ENCODE measurements around the gene DUXA. TPM values are rescaled to one million over a fixed set of nuclear protein-coding genes. Genes with fewer than 3 reads are reported as not detected.
"Not testable (repeated sequence)": the region's sequence is repeated elsewhere in the genome, so short reads cannot be mapped to it uniquely, and the experiment has no call there.

Gene DUXA
- total RNA-seq, 4 donors from 2014 or later = not detected

DNA sequence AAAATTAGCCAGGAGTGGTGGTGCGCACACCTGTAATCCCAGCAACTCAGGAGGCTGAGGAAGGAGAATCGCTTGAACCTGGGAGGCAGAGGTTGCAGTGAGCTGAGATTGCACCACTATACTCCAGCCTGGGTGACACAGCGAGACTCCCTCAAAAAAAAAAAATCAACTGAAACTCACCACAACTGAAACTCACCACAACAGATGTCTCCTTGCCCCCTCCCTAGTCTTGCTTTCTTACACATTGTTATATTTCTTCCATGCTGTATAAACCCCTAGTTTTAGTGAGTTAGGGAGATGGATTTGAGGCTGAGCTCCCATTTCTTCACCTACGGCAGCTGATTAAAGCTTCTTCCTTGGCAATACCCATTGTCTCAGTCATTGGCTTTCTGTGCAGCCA lies 25.6 kb downstream of the DUXA start:
- 80 to 94% methylated on average over 1 to 4 of the region's 4 CpGs for WGBS, 2 donors (ENCODE audit: low coverage in 1 of 2)
- intact Hi-C loops (cut with DNase I; ENCODE audit: low total_unique reads) = no loop called here
- in situ Hi-C loops (cut with MboI; ENCODE audit: low pct_ligation_motif_present in 1 of 4, low pct_unique_long_range_greater_than_20kb in 1 of 4, low sequenced_read_pairs in 3 of 4) = no loop called here

DNA sequence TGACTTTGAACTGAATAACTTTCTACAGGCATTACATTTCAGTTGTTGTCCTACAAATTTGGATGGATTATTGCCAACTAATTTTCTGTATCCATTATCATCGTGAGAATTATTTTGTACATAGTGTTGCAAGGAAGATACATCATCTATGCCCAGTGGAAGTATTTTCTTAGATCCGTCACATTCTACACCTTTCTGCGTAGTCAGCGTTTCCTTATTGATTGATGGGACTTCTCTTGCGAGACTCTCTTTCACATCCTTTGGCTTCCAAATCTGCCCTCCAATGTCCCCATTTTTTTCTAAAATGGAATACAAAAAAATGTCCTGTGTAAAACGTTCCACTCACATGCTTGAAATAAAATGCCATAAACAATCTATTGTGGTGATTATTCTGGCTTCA lies 31.5 kb downstream of the DUXA start:
- in situ Hi-C loops (cut with MboI; ENCODE audit: low pct_ligation_motif_present in 1 of 4, low pct_unique_long_range_greater_than_20kb in 1 of 4, low sequenced_read_pairs in 3 of 4) = no loop called here
- Histone ChIP-seq H3K27ac (no peak overlapping the region), H3K4me1 (no peaks in the 10 kb centered on the region), H3K27me3 (no peaks in the 10 kb centered on the region), H3K9me3 (no peaks in the 10 kb centered on the region), H3K4me3 (no peak overlapping the region), H3K36me3 (no peaks in the 10 kb centered on the region)
- no peak for DNase-seq
- TF ChIP-seq, protein P1, sequence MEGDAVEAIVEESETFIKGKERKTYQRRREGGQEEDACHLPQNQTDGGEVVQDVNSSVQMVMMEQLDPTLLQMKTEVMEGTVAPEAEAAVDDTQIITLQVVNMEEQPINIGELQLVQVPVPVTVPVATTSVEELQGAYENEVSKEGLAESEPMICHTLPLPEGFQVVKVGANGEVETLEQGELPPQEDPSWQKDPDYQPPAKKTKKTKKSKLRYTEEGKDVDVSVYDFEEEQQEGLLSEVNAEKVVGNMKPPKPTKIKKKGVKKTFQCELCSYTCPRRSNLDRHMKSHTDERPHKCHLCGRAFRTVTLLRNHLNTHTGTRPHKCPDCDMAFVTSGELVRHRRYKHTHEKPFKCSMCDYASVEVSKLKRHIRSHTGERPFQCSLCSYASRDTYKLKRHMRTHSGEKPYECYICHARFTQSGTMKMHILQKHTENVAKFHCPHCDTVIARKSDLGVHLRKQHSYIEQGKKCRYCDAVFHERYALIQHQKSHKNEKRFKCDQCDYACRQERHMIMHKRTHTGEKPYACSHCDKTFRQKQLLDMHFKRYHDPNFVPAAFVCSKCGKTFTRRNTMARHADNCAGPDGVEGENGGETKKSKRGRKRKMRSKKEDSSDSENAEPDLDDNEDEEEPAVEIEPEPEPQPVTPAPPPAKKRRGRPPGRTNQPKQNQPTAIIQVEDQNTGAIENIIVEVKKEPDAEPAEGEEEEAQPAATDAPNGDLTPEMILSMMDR (IDR thresholded peaks at IDR 0.05) = no peak
- no peak for TF ChIP-seq EP300 (IDR thresholded peaks at IDR 0.05; ENCODE audit: low read depth)
- TF ChIP-seq POLR2AphosphoS5 (IDR thresholded peaks at IDR 0.05) = no peak
- no peak for TF ChIP-seq POLR2A (IDR thresholded peaks at IDR 0.05)
- WGBS, 2 donors (ENCODE audit: low coverage in 1 of 2) = 78 to 83% methylated on average over 6 of the region's 6 CpGs
- intact Hi-C loops (cut with DNase I; ENCODE audit: low total_unique reads) = no loop called here

More for the DNA sequence above, 25.6 kb downstream of the DUXA start:
- no peak for TF ChIP-seq EP300 (IDR thresholded peaks at IDR 0.05; ENCODE audit: low read depth)
- no peak for TF ChIP-seq POLR2AphosphoS5 (IDR thresholded peaks at IDR 0.05)
- TF ChIP-seq, protein P1 (IDR thresholded peaks at IDR 0.05) = no peak
- TF ChIP-seq POLR2A (IDR thresholded peaks at IDR 0.05) = no peak
- Histone ChIP-seq H3K9me3 (peaks cover 0 to 7% of the 10 kb centered on the region in 2 donors), H3K36me3 (no peaks in the 10 kb centered on the region), H3K4me1 (no peaks in the 10 kb centered on the region), H3K27me3 (no peaks in the 10 kb centered on the region), H3K27ac (no peak overlapping the region), H3K4me3 (no peak overlapping the region)
- no peak for DNase-seq

DNA sequence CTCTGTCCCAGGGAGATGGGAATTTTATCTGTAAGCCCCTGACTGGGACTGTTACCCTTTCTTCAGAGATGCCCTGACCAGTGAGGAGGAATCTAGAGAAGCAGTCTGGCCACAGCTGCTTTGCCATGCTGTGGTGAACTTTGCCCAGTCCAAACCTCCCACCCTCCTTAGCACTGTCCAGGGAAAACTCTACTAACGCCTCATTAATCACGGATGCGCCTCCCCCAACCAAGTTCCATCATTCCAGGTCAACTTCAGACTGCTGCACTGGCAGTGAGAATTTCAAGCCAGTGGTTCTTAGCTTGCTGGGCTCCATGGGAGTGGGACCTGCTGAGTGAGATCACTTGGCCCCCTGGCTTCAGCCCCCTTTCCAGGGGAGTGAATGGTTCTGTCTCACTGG lies 39.9 kb downstream of the DUXA start:
- intact Hi-C loops (cut with DNase I; ENCODE audit: low total_unique reads); H3K9me3 ChIP-seq; DNase-seq; H3K36me3 ChIP-seq; H3K4me3 ChIP-seq; H3K27me3 ChIP-seq; H3K4me1 ChIP-seq; H3K27ac ChIP-seq; in situ Hi-C loops (cut with MboI; ENCODE audit: low pct_ligation_motif_present in 1 of 4, low pct_unique_long_range_greater_than_20kb in 1 of 4, low sequenced_read_pairs in 3 of 4): not testable (repeated sequence)
- WGBS, 2 donors (ENCODE audit: low coverage in 1 of 2) = 85% methylated on average over 3 of the region's 3 CpGs; no CpG with 5 or more reads in 1 of the 2 donors

DNA sequence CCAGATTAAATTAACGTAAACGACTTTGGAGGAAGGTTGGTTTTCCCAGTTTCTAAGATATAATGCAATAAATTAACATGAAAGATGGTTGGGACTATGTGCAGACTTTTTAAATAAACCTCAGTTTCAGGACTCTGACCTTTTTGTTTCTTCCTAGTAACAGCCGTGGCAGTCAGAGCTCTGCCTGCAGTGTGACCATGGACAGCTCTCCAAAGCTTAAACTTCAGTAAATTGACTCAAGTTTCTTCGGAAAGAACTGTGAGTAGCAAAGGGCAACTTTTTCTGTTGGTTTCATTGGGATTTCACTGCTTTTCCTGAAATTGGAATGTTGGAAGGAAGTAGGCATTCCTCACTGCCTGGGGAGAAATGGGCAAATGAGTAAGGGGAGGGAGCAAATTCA lies 43.4 kb downstream of the DUXA start:
- H3K27me3 ChIP-seq = peaks cover 5% of the 10 kb centered on the region
- peaks cover 4 to 8% of the 10 kb centered on the region in 2 donors for H3K9me3 ChIP-seq
- intact Hi-C loops (cut with DNase I; ENCODE audit: low total_unique reads) (no loop called here), in situ Hi-C loops (cut with MboI; ENCODE audit: low pct_ligation_motif_present in 1 of 4, low pct_unique_long_range_greater_than_20kb in 1 of 4, low sequenced_read_pairs in 3 of 4) (no loop called here)
- H3K27ac ChIP-seq = no peak overlapping the region
- no peak for DNase-seq
- H3K4me1 ChIP-seq = no peaks in the 10 kb centered on the region
- no peak overlapping the region for H3K4me3 ChIP-seq
- H3K36me3 ChIP-seq = no peaks in the 10 kb centered on the region
- TF ChIP-seq POLR2AphosphoS5 (IDR thresholded peaks at IDR 0.05) (no peak), EP300 (IDR thresholded peaks at IDR 0.05; ENCODE audit: low read depth) (no peak), POLR2A (IDR thresholded peaks at IDR 0.05) (no peak)
- TF ChIP-seq, protein P1 (IDR thresholded peaks at IDR 0.05) = no peak
- WGBS, 2 donors (ENCODE audit: low coverage in 1 of 2) = 36 to 51% methylated on average over 3 to 4 of the region's 4 CpGs

DNA sequence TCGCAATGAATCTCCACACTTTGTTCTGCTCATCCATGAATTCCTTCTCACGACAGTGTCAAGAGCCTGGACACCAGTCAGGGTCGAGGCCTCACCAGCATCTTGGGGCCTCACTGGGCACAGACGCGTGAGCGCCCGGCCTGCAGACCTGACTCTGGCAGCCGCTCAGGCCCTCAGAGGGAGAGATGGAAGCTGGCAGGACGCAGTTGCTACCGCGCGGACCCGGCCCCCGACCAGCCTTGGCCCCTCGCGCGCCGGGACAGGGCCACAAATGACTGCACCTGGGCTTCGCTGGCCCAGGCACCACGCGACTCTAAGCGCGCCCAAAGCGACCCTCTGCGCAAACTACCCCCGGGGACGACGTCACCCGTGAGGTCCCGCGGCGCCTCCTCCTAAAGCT lies 48.4 kb downstream of the DUXA start:
- WGBS, 2 donors (ENCODE audit: low coverage in 1 of 2) = 88 to 100% methylated on average over 1 to 32 of the region's 32 CpGs
- H3K27me3 ChIP-seq = no peaks in the 10 kb centered on the region
- intact Hi-C loops (cut with DNase I; ENCODE audit: low total_unique reads) (no loop called here), in situ Hi-C loops (cut with MboI; ENCODE audit: low pct_ligation_motif_present in 1 of 4, low pct_unique_long_range_greater_than_20kb in 1 of 4, low sequenced_read_pairs in 3 of 4) (no loop called here)
- H3K4me3 ChIP-seq = no peak overlapping the region
- H3K9me3 ChIP-seq = peaks cover 10 to 16% of the 10 kb centered on the region in 2 donors
- H3K27ac ChIP-seq = no peak overlapping the region
- TF ChIP-seq, protein P1 (IDR thresholded peaks at IDR 0.05) = no peak
- TF ChIP-seq EP300 (IDR thresholded peaks at IDR 0.05; ENCODE audit: low read depth) (no peak), POLR2AphosphoS5 (IDR thresholded peaks at IDR 0.05) (no peak), POLR2A (IDR thresholded peaks at IDR 0.05) (no peak)
- DNase-seq = no peak
- no peaks in the 10 kb centered on the region for H3K4me1 ChIP-seq
- H3K36me3 ChIP-seq = no peaks in the 10 kb centered on the region

DNA sequence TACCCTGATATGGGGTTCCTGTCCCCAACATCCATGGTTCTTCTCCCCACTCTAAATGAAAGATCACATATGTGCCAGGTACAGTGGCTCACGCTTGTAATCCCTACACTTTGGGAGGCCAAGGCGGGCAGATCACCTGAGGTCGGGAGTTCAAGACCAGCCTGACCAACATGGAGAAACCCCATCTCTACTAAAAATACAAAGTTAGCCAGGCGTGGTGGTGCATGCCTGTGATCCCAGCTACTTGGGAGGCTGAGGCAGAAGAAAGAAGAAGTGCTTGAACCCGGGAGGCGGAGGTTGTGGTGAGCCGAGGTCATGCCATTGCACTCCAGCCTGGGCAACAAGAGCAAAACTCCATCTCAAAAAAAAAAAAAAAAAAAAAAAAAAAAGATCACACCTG lies 53.8 kb downstream of the DUXA start:
- H3K4me1 ChIP-seq; H3K27me3 ChIP-seq; H3K4me3 ChIP-seq; intact Hi-C loops (cut with DNase I; ENCODE audit: low total_unique reads); in situ Hi-C loops (cut with MboI; ENCODE audit: low pct_ligation_motif_present in 1 of 4, low pct_unique_long_range_greater_than_20kb in 1 of 4, low sequenced_read_pairs in 3 of 4); DNase-seq; H3K27ac ChIP-seq; H3K36me3 ChIP-seq: not testable (repeated sequence)
- H3K9me3 ChIP-seq = peaks cover 42 to 45% of the 10 kb centered on the region in 2 donors
- WGBS, 2 donors (ENCODE audit: low coverage in 1 of 2) = 70% methylated on average over 7 of the region's 7 CpGs; no CpG with 5 or more reads in 1 of the 2 donors

All from transverse colon (tissue), 4 donors.